Esophagus mucosa (tissue), 1 donor: ENCODE results near the gene COL5A1. TPM values are rescaled to one million over a fixed set of nuclear protein-coding genes. Genes with fewer than 3 reads are reported as not detected.

ENCODE experiments used
- ATAC-seq: fragments of 200-7000 bp; cut with Tn5 transposase; one replicate; pipeline ENCODE4 v1.9.1; 2020
- total RNA-seq: library from RNA; stranded (reverse); gene quantifications from one replicate; pipeline ENCODE4 v1.2.4, GENCODE V29; 2023
- donor health status: DM: yes; HTN: yes; CAD: no.

The COL5A1 gene
- total RNA-seq, 1 donor from 2014 or later, result 3.3 TPM

GRCh38 chr9:134730011-134730760 lies 88.6 kb downstream of the COL5A1 start:
- no peak for ATAC-seq

DNA sequence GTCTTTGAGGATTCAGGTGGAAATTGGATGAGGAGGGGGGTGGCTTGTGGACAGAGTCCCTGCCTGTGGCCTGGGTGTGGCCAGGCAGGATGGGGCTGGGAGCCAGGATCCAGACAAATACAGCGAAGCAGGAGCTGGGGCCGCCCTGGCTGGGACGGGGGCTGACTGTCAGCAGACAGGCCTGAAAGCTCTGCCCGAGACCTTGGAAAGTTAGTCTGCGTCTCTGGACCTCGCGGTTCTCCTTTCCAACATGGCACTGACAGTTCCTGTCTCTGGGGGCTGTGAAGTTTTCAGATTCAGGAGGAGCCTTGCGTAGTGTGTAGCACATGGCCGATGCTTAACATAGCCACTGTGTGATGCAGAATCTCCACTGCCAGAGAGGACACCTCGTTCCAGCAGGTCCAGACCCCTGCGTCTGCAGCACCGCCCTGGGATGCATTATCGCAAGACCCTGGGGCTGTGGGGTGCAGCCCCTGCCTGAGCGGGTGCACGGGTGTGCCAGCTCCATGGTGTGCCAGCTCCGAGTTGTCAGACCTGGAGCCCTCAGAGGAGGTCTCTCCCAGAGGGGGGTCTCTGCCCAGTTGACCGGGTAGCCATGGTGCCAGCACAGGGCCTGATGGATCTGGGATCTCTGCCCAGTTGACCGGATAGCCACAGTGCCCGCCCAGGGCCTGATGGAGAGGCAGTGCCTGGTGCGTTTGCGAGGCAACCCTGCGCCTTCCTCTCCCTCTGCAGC lies 89.3 kb downstream of the COL5A1 start:
- ATAC-seq, result no peak

- no peak for ATAC-seq
Observed at GRCh38 chr9:134731497-134732391, 90.1 kb downstream of the COL5A1 start.

DNA sequence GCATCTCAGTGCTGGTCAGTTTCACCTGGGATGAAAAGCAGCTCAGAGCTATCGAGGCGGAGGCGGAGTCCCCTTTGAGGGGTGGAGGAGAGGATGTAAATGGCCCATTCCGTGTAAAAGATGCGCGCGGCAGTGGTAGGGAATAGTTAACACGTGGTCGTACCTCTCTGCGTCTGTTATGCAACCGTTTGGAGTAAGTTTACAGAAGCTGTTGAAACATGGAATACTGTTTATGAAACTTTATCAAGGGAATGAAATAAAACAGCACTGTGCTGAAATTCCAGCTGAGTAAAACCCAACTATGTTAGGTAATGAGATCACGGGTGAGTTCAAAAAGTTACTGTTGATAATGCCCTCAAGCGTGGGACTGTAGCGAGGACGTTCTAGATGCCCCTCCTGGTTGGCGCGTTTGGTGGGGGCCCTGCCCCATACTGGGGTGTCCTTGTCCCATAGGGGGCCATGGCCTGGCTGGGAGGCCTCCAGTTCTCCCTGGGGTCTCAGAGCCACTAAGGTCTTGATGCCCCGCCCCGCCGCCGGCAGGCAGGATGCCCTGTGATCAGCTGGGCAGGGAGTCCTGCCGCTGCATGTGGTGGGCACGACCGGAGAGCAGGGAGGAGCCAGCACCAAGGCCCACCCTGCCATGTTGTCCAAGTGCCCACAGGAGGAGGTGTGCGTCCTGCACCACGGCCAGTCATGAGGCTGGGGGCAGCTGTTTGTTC lies 90.9 kb downstream of the COL5A1 start:
- no peak for ATAC-seq

DNA sequence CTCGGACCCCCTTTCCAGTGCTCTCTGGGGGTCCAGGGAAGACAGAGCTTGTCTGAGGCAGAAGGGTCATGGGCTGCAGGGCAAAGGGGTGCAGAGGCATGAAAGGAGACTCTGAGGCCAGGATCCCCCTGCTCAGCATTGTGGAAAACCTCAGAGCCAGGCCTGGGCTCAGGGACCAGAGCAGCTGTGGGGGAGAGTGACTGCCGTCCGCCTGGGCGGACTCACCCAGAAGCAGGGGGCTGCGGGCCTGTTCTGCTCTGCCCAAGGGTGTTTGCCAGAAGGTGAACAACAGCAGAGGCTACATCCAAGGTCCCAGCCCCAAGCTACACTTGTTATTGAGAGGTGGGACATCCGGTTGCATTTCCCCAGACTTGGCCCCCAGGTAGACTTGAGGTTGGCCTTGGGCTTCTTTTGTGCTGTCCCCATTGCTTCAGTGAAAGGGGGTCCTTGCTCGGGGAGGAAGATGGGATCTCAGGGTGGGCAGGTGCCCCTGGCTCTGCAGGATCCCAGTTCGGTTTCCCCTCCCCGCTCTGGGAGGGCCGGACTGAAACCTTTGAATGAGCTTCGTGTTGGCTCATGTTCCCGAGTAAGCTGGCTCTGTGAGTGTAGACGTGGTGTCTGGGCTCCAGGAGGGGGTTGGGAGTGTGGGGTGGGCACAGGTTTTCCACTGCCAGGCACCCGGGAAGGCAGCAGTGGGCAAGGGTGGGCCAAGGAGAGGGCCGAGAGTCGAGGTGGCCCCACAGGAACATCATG lies 92.1 kb downstream of the COL5A1 start:
- ATAC-seq, result no peak

- no peak for ATAC-seq
Observed at GRCh38 chr9:134734270-134734669, 92.7 kb downstream of the COL5A1 start.

DNA sequence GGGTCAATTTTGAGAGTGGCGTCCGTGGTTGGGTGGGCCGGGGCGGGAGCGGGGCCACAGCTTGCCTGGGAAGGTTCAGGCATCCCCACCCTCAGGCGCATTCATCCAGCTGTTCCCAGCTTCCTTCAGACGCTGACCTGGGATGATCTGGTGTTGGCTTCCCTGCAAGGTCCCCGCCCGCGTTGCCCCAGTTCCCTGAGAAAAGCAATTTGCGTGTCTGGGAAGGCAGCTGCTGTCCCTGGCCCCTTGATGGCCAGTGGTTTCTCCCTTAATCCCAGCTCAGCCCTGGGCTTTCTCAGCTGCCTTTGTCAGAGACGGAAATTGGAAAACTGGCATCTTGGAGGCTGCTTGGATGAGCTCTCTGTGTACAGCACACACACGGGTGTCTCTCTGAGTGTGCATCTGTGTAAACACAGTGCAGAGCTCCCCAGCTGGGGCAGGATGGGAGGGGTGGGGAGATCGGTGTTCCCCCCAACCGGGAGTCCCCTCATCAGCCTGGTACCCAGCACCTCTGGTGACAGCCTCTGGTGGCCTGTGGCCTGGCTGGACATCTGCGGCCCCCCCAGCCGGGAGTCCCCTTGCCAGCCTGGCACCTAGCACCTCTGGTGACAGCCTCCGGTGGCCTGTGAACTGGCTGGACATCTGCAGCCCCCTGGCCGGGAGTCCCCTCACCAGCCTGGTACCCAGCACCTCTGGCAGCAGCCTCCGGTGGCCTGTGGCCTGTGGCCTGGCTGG lies 94.0 kb downstream of the COL5A1 start:
- ATAC-seq, result no peak

DNA sequence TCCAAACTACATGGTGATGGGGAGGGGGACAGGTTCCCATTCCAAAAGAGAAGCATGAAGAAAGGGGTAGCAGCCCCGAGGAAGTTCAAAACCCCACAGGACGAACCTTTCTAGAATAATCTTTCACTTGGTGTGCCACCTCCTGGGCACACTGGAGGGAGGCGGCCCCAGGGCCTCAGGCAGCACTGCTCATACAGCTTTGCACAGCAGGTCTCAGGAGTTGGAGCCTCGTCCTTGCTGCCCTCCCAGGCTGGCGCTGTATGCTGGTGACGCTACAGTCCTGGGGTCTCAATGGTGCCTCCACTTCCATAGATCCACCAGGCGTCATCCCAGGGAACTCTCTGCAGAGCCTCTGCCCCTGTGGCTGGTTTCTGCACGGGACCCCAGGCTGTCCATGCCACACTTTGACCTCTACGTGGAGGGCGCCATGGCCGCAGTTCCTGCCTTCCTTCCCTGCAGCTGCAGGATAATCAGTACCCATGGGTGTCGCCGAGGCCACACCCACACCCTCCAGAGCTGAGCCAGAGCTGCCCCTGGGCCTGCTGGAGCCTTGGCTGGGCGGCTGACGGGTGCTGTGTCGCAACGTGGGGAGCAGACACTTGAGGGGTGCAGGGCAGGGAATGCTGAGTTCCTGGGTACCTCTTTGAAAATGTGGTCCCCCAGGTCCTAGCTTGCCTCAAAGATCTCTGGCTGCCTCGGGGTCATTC lies 95.3 kb downstream of the COL5A1 start:
- no peak for ATAC-seq

GRCh38 chr9:134737842-134738580 lies 96.4 kb downstream of the COL5A1 start:
- no peak for ATAC-seq

- peak; percentile 68 for ATAC-seq
Observed at GRCh38 chr9:134738869-134739659, 97.5 kb downstream of the COL5A1 start.

DNA sequence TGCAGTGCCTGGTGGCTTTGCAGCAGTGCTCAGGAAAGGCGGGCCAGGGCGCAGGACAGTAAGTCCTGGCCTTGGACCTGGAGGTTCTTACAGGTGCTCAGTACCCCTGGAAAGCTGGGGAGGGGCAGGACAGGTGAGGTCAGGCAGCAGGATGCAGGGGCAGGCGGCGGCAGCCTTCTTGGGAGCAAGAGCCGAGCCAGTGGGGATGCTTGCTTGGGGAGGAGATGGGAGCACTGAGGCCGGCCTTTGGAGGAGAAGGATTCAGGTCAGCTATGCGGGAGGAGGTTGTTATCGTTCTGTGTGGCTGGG lies 98.0 kb downstream of the COL5A1 start:
- ATAC-seq, result no peak

- ATAC-seq, result no peak
Observed at GRCh38 chr9:134740071-134740470, 98.5 kb downstream of the COL5A1 start.

DNA sequence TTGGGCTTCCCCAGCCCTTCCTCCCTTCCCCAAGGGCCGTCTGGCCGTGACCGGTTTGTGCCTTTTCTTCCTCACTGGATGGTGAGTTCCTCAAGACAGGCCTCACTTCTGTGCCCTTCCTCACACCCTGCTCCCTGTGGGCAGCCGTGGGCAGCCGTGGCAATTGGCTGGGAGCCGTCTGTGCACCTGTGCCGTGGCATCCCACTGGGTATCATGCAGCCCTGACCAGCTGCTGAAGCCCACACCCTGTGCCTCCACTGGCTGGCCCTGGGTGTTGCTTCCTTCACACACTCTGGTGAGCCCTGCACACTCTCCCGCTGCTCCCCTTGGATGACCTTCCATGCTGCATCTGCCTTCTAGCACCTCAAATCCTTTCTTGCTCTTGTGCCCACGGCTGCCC lies 100.2 kb downstream of the COL5A1 start:
- ATAC-seq, result no peak

GRCh38 chr9:134742822-134743535 lies 101.4 kb downstream of the COL5A1 start:
- no peak for ATAC-seq

DNA sequence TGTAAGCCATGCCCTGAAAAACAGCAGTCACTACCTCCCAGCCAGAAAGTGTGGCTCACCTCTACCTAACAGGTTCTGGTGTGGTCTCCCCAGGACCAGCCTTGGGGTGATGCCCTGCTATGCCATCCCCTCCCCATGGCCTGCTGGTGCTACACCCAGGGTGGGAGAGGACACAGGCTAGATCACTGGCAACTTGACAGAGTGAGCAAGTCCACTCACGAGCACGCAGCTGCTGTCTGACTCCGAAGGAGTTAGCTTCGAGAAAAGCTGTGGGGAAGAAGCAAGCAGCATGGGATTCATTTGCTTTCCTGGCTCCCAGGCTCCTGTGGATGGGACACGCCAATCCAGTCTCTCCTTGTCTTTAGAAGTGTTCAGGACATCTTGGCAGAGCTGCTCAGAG lies 102.2 kb downstream of the COL5A1 start:
- no peak for ATAC-seq

- ATAC-seq, result no peak
Observed at GRCh38 chr9:134744385-134745295, 103.0 kb downstream of the COL5A1 start.

DNA sequence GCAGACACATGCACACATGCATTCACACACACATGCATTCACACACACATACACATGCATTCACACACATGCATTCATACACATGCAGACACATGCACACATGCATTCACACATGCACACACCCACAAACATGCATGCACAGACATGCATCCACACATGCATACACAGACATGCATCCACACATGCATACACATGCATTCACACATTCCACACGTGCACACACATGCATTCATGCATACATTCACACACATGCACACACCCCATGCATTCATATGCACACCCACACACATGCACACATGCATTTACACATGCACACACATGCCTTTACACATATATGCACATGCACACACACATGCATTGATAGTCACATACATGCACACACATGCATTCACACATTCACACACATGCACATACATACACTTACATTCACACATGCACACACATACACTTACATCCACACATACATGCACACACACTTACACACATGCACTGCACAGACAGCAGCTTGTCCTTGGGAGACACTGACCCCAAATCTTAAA lies 106.4 kb downstream of the COL5A1 start:
- ATAC-seq, result no peak
